ENCODE measurements around the gene NOX3. TPM values are rescaled to one million over a fixed set of nuclear protein-coding genes. Genes with fewer than 3 reads are reported as not detected.

The NOX3 gene
- total and polyA plus RNA-seq, 2 donors (not counting 3 experiments of a cell fraction or from before 2014, with no cell fraction given): not detected

- Histone ChIP-seq H3K4me2 (ENCODE audit: insufficient read depth, low read length) (peak overlapping the region; percentile 16), H3K9ac (replicated peaks; ENCODE audit: extremely low read depth, insufficient read depth, low read length) (no peak overlapping the region), H4K20me1 (replicated peaks; ENCODE audit: control insufficient read depth, extremely low read depth, insufficient read depth, low read length) (no peaks in the 10 kb centered on the region), H3K27ac (ENCODE audit: insufficient read depth, low read depth, low read length) (no peak overlapping the region), H2AFZ (ENCODE audit: low read depth, low read length) (no peak overlapping the region), H3K4me3 (replicated peaks in 1 of 3; ENCODE audit: insufficient read depth in 1 of 3, low read depth in 1 of 3, low read length in 3 of 3) (no peak overlapping the region), H3K9me3 (replicated peaks; ENCODE audit: control insufficient read depth, insufficient read depth, low read length) (no peaks in the 10 kb centered on the region), H3K36me3 (ENCODE audit: control insufficient read depth in 2 of 2, extremely low read depth in 1 of 2, insufficient read depth in 2 of 2, low read length in 2 of 2) (no peaks in the 10 kb centered on the region), H3K27me3 (ENCODE audit: control insufficient read depth in 2 of 2, insufficient read depth in 2 of 2, low read length in 2 of 2) (no peaks in the 10 kb centered on the region), H3K4me1 (ENCODE audit: control insufficient read depth, extremely low read depth, insufficient read depth, low read length) (peaks cover 7% of the 10 kb centered on the region), H3K9me1 (replicated peaks; ENCODE audit: control insufficient read depth, extremely low read depth, insufficient read depth, low read length) (no peaks in the 10 kb centered on the region), H3K79me2 (ENCODE audit: control insufficient read depth, insufficient read depth, low read length) (no peaks in the 10 kb centered on the region)
- no peak for TF ChIP-seq EZH2 (IDR thresholded peaks at IDR 0.05; ENCODE audit: borderline replicate concordance, low read depth, low read length, severe bottlenecking)
- TF ChIP-seq JUN (IDR thresholded peaks at IDR 0.05; ENCODE audit: borderline replicate concordance, insufficient read depth, insufficient read length, low read depth): no peak
- TF ChIP-seq POLR2AphosphoS5 (IDR thresholded peaks at IDR 0.05; ENCODE audit: insufficient read depth, low read depth, low read length): no peak
- no peak for TF ChIP-seq MAX (IDR thresholded peaks at IDR 0.05; ENCODE audit: insufficient read depth, insufficient read length)
- TF ChIP-seq CTCF (IDR thresholded peaks at IDR 0.05; ENCODE audit: extremely low read depth in 1 of 2, insufficient read depth in 1 of 2, low read depth in 1 of 2, low read length in 2 of 2): no peak
- no peak for TF ChIP-seq GATA2 (IDR thresholded peaks at IDR 0.05; ENCODE audit: insufficient read depth, insufficient read length, low read depth, low read length)
- no peak for TF ChIP-seq POLR2A (IDR thresholded peaks at IDR 0.05; ENCODE audit: low read depth, low read length)
- no peak for TF ChIP-seq MYC (IDR thresholded peaks at IDR 0.05; ENCODE audit: low read depth, low read length)
- TF ChIP-seq FOS (IDR thresholded peaks at IDR 0.05; ENCODE audit: borderline replicate concordance, insufficient read depth, low read length): no peak
- FAIRE-seq (no peak), DNase-seq (ENCODE audit: low read depth, low spot score) (no peak)
- dilution Hi-C loops (cut with MboI; ENCODE audit: extremely low pct_ligation_motif_present, low sequenced_read_pairs) (no loop called here), intact Hi-C loops (cut with micrococcal nuclease) (loop anchor here (2.0 kb wide), 1 partner anchor 22 kb away; no protein-coding TSS in a partner anchor)
- POLR2A ChIA-PET: no interaction called here
- CTCF ChIA-PET: interaction anchor here (0.7 to 1.7 kb wide), 6 partner anchors 8 to 80 kb away, joined by 3 to 5 read pairs (median 3); no protein-coding TSS in a partner anchor
- no TSS peak for BruUV-seq (replicated peaks)
Observed at GRCh38 chr6:155448668-155449449, 6.8 kb downstream of the NOX3 start.

Data from endothelial cell of umbilical vein (primary cell).